HG03469 (cell line): Measurements from ENCODE around the gene IL1RAPL2.

Experiments
- ATAC-seq: cut with Tn5 transposase; IDR thresholded peaks from one replicate; pipeline ENCODE4 v1.9.1; 2021; ENCODE audit warnings: mild to moderate bottlenecking, moderate library complexity, moderate number of reproducible peaks; ENCODE audit not compliant: unreplicated experiment

IL1RAPL2 gene

DNA sequence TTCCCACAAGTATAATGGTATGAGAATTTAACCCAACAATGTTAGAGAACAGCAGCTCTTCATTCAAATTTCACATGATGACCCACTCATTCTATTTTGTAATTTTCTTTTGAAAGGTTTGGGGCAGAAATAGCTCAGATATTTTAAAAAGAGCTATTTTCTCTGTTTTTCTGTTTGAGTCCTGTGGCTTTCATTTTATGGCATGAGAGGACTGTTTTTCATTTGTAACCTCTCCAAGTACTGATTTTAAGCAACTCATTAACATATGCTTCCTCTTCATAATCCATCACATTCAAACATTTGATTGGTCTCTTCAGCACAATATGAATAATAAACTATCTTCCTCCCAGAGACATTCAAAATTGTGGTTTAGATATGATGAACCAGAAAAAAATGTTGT lies 783.5 kb downstream of the IL1RAPL2 start:
- no peak for ATAC-seq

DNA sequence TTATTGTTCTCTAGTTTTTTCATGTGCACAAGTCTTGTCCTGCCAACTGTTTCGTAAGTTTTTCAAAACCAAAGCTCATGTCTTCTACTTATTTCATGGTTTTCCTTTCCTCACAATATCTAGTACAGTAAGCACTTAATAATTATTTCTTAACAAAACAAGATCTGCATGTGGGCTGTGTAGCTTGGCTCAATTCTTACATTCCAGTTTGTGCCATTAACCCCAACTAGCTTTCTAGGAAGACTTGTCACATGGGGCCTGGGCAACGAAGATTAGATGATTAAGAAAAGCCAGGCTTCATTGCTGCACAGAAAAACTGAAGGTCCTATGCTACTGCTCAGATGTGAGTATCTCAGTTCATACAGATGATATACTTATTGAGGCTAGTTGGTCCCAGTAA lies 809.8 kb downstream of the IL1RAPL2 start:
- no peak for ATAC-seq

DNA sequence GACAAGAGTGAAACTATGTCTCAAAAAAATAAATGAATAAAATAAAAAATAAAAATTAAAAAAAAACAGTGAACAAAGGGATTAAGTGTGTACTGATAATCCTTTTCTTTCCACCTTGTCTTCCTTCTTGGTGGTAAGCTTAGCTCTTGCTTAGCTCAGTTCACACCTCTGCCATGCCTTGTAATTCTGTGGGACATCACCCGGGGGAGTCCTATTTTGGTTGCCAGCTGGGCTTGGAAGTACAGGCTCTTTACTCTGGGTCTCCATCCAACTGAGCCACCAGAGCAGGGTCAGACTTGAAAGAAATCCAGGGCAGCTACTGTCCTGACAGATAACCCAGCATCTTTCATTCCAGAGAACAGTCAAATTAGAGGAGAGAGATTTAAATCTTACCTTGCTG lies 858.7 kb downstream of the IL1RAPL2 start:
- ATAC-seq: no peak

DNA sequence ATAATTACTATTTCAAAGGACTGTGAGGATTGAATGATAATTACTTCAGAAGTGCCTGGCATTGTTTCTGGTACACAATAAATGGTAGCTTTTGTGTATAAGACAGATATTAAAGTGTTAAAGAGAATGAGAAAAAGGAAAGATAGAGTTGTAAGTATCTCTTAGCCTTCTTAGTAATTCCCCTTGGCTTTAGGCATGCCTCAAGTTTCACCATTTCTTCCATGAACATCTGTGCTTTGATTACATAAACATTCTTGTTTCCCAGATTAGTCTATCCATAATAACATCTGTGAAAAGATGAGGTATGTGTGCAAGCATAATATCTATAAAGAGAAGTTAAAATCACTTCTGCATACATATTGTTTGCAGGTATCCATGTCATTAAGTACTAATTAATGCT lies 885.4 kb downstream of the IL1RAPL2 start:
- no peak for ATAC-seq

DNA sequence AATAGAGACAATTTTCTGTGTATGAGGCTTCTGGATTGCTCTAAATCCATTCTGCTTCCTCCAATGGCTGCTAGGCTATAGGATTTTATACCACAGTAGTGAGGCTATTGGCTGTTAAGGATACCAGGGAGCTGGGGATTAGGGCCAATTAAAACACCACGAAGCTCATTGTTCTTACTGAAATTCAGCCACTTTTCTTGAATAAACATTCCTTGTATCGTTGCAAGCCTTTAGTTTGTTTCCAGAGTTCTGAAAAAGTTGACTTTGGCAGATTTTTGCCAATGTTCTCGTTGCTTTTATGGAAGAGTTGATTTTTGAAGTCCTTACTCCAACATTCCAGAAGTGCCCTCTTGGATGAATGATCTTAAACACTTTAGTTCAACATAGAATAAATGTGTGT lies 892.8 kb downstream of the IL1RAPL2 start:
- ATAC-seq: no peak

DNA sequence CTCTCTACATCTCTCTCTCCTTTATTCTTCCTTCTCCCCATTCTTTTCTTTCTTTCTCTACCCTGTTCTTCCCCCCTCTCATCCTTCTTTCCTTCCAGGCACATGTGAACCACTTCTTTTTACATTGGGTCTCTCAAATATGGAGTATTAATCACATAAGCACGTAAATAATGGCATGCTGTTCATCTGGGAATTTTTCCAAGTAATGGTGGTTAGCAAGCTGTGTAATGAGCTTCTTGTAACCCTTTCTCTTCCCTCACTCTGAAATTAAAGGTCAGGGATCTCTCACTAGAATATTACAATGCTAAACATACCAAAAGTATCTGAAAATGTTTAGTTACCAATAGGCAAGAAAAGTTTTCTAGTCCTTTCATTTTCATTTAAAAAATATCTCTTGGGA lies 894.4 kb downstream of the IL1RAPL2 start:
- ATAC-seq: no peak

DNA sequence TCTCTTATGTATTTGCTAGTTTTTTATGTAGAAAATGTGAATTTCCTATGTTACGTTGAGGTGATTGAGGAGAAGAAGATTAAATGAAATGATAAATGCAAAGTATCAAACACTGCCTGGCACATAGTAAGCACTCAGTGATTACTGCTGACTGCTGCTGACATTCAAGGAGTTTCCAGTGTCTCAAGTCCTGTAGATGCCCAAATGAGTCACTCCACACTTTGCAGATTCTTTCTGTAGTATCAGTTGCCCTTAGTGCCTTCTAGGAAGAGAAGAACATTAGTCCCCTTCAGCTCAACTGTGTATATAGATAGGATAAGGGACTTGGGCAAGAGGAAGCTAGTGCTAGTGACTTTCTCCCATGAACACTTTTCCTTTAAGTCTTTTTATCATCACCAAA lies 895.0 kb downstream of the IL1RAPL2 start:
- no peak for ATAC-seq

DNA sequence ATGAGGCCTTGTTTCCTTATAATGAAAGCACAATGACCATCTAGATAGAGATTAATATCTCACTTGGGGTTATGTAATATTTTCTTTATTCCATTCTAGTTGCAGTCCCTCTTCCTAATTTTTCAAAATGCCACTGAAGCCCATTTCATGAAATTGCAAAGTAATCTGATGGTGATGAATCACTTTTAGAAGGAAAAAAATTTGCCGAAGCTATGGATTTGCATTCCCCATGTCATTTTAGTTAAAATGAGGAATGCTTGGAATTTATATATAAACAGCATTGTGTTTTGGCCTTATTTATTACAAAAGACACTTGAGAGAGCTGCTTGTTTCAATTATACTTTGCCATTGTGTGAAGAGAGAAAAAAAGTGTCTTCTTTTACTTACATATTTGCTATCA lies 896.2 kb downstream of the IL1RAPL2 start:
- no peak for ATAC-seq

DNA sequence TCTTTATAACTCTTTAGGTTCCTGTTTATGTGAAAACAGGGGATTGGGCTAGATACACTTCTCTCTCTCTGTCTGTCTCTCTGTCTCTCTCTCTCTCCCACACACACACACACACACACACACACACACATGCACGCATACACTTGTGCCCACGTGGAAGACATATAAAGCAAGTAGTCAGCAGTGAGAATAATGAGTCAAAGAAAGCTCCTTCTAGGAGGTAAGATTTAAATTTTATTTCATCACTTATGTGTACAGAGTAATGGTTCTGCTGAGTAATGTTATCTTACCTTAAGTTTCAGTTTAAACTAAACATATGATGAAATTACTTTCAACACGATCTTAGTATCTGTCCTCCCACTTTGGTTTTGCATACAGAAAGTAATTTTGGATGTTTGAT lies 897.5 kb downstream of the IL1RAPL2 start:
- no peak for ATAC-seq

DNA sequence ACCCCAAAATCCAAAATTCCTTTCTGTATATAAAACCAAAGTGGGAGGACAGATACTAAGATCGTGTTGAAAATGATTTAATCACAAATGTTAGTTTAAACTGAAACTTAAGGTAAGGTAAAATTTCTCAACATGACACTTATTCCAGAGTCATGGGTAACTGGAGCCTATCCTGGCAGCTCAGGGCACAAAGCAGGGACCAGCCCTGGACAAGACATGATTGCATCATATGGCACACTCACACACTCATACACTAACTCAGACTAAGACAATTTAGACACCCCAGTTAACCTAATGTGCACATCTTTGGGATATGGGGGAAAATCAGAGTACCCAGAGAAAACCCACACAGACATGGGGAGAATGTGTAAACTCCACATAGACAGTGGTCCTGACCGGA lies 898.6 kb downstream of the IL1RAPL2 start:
- no peak for ATAC-seq

DNA sequence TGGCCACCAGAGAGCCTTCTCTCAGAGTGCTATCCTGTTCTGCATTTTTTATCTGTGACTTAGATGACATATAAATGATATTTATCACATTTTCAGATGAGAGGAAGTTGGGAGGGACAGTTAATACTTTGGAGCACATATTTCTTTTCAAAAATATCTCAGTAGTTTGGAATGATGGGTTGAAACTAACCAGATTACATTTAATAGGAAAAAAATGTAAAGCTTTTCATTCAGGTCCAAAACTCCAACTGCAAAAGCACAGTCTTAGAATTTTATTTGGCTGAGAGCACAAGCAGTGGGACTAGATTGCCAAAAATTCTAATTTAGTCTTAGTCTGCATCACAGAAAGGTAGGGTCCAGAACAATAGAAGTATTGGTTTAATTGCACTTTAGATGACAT lies 902.7 kb downstream of the IL1RAPL2 start:
- ATAC-seq: no peak

DNA sequence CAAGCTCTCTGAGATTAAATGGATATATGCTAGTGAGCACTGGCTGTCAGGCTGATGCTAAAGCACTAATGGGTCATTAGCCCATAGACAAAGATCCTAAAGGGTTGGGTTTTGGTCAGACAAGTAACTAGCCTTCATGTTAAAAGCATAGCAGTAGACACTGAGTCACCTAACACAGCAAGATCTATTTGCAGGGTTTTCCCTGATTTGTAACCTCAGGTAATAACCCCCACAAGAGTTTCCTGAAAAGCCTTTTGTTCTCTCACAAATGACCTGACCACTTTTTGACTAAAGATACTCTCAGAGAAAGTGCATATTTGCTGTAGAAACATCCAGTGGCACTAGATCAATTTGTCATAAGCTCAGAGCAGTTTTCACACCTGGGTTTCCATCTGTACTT lies 905.6 kb downstream of the IL1RAPL2 start:
- ATAC-seq: no peak

DNA sequence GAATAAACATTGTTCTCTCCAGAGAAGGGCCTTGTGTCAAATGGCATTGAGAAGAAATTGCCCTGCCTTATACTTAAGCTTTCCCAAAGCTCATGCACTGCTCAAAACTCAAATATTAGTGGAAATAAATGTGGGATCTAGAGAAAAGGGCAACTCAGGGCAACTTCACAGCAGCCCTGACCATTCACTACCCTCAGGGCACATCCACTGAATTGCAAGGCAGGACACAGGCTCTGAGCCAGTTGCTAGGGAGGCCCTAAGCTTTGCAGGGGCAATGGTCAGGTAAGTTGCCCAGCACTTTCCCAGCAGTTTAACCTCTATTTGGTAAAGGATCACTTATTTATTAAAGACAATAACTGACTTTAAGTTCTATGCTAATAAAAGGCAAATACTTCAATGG lies 909.8 kb downstream of the IL1RAPL2 start:
- ATAC-seq: no peak

DNA sequence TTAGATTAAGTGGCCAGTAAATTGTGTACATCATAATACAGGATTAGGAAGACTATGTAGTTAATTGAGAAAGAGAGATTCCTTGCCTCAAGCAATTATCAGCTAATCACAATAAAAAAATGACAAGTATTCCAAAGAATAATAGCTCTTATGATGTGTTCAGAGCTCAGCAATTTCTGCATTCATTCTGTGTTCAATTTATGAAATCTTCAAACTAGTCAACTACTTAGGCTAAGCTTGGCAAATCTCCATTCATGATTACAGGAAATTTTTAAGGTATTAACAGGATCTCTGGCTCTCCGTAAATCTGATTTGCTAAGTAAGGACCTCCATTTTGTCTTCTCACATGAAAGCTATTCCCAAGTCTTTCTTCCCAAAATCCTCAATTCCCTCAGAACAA lies 911.4 kb downstream of the IL1RAPL2 start:
- ATAC-seq: no peak

DNA sequence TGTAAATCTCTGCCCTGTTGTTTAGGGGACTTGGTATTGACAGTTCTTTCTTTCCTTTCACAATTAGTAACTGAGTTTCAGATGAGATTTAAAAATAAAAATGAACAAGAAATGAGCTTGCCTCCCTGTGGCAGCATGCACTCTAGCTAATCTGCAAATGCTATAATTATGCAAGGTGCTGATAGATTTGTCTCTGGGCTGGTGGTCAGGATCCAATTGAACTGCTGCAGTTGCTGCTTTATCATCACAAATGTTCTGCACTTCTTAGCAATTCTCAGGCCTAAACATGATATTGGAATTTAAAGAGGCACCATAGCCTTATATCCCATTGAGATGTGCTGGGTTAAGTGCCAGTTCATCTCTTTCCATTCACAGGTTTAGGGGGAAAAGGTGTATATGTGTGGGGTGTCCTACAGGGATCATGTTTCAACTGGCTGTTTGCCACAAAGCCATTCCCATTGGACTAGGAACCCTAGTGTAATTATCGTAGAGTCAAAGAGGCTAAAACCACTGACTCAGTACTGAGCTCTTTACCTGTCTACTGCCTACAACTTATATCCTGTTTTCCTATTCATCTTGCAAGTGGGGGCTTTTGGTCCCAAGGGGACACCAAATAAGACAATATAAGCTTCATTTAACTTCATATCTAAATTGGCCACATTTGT lies 914.8 kb downstream of the IL1RAPL2 start:
- ATAC-seq: no peak

DNA sequence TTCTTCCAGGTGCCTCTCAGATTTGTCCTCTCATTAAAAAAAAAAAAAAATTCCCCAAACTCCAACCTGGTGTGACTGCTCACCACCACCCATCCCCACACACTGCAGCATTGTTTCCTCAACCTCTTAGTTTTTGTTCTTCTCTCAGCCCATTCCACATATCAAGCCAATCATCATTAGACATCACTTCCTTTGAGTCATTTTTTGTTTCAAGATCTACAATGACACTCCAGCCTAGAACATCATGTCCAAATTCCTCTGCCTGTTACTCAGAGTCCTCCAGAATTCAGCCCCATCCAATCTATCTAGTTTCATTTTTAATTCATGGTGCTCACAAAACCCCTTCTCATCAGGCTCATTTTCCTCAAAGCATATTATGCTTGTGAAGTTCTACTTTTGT lies 917.0 kb downstream of the IL1RAPL2 start:
- ATAC-seq: no peak

DNA sequence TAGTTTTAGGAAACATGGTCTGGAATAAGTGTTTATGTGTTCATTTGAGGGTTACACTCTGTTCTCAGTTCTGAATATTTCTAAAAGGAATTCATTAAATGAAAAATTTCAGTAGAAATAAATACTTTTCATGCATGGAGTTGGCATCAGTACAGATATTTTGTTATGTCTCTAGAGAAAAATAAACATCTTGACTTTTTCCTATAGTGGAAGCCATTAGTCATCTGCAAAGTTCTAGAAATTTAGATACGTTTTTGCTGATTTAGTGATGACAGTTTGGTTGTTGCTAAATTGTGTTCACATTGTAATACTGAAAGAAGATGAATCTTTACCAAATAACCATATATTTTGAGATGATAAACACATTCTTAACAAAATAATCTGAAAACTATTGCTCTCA lies 922.7 kb downstream of the IL1RAPL2 start:
- ATAC-seq: no peak

DNA sequence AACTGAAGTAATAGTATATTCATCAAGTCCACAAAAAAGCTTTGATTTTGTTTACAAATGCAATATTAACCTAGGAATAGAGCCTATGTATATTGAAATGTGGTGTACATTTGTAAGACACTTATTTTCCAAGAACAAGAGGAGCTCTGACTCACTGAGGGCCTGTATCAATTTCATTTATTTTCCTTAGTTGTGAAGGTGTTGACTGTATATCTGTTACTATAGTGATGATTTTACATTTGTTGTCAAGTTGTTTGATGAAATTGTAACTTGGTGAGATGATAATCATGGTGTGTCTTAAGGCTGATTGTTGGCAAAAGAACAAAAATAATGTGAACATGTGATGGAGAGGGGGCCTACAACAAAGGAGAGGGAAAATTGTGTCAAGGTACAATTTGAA lies 929.4 kb downstream of the IL1RAPL2 start:
- ATAC-seq: no peak

DNA sequence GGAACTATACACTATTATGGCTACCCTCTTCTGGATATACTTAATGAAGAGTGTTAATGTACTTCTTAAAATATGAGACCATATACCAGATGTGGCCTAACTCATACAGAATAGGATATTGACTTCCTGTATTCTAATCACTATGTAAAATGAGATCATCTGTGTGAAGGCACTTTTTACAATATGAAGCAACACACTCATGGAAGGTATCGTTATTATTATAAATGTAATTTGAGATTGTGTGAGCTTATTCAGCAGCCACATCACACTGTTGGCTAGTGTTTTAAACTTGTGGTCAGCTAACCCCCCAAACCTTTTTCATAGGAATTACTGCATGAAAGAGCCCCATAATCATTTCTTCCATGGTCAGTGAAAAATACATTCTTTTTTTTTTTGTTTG lies 936.3 kb downstream of the IL1RAPL2 start:
- no peak for ATAC-seq

DNA sequence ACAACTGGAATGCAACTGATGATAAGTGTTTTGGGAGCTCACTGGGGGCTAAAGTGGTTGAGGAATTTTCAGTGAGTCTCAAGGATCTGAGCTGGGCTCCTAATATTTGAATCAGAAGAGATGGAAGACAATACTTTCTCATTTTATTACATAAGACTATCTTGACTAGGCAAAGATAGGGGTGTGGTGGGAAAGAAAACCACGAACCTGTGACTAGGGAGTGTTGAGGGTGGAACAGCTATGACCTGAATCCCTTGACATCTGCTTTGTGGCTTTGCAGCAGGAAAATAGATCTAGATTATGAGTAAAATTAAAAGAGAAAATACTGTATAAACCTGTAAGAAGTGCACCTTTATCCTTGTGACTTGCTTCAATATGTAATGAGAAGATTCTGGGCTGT lies 949.6 kb downstream of the IL1RAPL2 start:
- no peak for ATAC-seq

DNA sequence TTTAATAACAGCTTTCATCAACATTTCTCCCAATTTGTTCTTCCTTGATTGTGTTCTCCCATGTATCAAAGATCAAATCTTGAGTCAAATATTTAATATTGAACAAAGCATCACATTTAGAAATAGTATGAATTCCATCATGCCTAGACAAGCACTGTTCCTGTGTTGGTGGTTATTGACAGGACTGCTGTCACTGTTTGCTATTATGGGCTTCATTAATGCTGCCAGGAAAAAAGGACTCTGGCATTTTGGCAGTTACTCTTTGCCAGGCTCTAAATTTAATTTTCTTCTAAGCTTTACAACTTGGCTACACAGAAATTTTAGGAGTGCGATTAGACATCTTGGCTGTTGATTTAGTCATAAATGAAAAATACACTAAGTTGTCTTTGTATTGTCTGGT lies 960.4 kb downstream of the IL1RAPL2 start:
- no peak for ATAC-seq

DNA sequence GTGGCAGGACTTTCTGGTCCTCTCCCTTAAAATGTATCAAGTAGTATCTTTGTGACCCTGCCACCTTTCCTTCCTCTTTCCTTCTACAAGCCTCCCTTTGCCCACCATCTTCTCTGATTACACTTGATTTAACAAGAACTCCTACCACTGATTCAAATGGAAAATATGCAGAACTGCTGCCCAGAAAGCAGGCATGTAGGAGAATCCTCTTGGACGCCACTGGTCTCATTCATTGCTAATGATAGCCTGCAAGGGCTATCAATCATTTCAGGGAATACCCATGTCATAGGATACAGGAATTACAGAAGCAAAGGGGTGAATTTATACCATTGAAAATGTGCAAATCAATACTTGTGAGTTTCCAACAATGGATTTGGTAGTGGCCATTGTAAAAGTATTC lies 961.8 kb downstream of the IL1RAPL2 start:
- no peak for ATAC-seq

DNA sequence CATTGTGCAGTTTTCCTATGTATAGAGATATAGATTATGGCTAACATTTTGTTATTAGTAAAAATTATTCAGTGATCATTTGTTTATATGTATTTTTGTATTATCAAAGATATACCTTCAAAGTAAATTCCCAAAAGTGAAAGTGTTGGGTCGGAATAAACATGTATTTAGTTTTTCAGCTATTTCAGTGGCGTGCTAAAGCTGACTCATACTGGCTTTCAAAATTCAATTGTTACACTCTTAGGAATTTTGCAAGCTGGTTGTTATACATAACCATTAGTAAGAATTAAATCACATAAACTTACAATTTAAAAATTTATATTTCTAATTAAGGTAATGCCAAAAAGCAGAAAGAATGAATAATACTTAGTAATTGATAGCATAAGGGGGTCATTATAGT lies 968.0 kb downstream of the IL1RAPL2 start:
- no peak for ATAC-seq

DNA sequence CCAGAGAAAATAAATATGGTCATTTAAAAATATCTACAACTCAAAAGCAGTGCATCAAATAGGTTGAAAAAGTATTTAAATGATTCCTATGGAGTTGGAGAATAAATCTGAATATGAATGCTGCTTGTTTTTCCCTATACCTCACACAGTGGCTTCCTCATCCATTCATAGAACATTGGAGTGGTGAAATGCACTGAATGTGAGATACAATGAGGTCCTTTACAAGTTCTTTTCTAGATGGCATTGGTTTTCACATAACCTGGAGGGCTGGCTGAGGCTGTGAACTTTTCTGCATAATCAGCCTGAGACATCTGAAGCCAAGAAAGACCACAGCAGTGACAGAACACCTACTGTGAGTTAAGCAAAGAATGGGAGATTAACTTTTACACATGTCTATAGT lies 977.3 kb downstream of the IL1RAPL2 start:
- no peak for ATAC-seq
